ENCODE results near the gene HOXB1.

The HOXB1 gene

DNA sequence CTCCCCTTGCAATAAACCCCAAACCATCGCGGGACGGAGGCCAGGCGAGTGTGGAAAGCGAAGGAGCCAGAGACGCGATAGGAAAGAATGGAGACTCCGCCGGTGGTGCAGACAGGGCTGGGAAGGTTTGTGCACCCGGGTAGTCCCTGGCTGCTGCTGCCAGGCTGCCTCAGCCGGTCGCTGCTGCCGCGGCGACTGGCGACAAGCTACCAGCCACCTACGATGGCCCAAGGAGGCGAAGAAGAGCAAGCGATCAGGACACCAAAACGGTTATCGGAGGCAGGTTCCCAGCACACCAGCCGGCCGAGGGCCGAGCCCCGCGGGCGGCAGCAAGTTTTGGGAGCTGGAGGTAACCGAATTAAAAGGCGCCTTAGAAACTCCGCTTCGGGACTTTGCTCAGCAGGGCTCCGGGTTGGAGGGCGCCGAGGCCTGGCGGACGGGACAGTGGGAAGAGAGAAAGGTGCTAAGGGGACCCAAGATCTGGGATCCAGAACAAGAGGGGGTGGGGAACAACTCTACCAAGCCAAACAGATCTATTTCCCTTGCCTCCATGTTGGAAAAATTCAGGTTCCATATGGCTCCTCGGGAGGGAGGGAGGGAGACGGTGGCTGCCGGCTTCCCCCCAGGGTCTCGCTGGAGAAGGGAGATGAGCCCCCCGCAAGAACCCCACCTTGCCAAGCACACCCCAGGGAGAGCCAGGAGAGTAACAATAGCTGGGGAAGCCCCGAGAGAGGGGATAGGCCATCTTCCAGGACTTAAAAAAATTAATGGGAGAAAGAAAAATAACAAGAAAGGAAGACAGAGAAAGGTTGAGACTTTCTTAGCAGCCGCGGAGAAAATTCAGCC is 23.8 kb upstream of the HOXB1 start:
- DNase-seq (ENCODE audit: low spot score) = no peak

DNA sequence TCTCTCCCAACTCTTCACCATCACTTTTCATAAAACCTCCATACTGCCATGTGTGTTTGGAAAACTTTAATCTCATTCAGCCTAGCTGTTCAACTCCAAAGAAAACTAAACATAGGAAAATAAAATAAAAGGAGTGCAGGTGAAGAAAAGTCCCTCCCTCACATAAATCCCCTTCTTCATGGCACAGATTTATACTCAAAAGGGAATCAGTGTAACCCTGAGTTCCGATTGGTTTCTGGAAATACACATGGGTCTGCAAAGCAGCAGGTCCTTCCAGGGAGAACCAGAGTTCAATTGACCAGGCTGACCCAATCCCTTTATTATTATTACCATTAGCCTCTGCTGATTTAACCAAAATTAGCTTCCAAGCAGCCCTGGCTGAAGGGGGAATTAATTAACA is 23.0 kb upstream of the HOXB1 start:
- DNase-seq (ENCODE audit: low spot score) = no peak

DNA sequence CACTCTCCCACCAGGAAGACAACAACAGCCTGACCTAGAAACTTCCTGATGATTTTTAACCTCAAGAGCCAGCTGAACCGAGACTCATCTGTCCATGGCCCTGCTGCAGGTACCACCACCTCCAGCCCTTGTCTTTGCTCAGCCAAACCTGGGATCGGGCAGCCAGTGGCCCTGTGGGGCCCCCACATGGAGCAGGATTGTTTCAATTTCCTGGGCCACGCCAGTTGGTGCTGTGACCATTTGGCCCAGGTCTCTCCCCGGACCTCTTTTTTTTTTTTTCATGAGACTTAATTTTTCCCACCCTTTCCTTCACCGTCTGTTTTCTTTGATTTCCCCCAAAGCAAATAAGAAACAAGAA is 22.4 kb upstream of the HOXB1 start:
- DNase-seq (ENCODE audit: low spot score) = no peak

DNA sequence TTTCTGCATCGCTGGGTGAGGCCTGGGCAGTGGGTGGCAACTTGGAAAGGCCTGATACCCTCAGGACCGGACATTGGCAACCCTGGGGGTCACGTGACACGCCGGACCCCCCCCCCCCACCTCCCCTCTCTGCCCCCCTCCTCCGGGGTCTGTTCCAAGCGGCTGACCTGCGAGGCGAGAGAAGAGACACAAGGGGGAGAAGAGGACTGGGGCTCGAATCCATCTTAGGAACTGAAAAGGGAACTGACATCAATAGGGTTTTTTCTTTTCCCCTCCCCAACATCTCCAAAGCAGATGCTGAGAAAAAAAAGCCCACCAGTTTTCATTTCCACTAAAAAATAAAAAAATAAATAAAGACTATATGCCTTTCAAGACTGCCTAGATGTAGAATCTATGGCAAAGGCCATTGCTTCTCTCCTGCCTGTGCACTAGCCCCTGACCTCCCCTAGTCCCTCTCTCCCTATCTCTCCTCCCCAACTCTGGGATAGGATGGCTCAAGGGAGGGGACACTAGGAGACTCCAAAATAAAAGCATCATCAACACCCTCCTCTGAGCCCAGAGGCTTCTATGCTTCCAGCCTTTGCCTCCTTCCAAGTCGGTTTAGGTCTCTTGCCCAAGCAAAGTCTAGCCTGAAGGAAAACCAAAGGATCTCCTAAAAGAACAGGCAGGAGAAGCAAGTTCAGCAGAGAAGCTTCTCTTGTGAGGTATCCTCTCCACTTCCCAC is 21.8 kb upstream of the HOXB1 start:
- DNase-seq (ENCODE audit: low spot score) = no peak

DNA sequence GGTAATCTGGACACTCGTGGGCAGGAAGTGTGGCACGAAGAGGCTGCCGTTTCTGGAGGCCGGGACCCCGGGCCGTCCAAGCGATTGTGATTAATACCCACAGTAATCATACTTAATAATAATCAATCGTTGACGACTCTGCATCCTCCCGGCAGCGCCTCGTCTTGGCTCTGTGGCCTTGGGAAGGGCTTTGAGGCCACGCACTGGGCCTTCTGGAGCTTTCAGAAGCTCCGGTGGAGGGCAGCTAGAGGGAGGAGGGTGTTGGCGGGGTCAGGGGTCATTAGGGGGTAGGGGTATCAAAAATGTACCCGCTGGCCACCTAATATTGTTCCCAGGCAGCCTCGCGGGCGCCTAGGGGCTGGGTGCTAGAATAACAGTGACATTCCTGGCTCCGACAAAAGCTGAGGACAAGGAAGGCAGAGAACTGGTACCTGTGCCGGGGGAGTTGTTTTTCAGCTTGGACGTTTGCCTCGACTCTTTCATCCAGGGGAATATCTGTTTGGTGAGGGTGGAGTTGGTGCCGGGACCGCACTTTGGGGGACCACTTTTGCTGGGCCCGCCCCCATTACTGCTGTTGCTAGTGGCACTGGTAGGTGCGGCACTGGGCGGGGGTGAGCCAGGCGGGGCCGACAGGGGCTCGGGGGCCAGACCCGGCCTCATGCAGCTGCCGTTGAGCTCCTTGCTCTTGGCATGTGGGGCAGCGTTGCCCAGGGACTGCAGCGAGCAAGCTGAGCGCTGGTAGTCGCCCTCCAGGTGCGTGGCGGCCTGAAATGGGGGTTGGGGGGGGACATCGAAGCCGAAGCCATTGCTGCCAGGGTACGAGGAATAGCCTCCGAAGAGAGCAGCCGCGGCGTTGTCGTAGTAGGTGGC is 21.0 kb upstream of the HOXB1 start:
- DNase-seq (ENCODE audit: low spot score) = no peak

DNA sequence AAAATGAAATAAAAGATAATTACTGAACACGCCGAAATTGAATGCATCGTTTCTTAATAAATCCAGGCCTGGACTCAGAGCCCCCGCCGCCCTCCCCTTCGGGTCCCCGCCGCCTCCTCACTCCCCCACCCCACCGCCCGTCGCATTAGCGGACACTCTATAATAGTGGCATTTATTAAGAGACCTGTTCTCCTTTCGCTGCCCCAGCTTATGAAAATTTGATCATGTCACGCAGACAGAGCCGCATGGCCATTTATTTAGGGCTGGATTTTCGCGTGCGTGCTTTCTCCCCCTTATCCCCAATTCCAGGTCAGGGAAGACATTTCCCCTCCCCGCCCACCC is 20.4 kb upstream of the HOXB1 start:
- DNase-seq (ENCODE audit: low spot score) = no peak

DNA sequence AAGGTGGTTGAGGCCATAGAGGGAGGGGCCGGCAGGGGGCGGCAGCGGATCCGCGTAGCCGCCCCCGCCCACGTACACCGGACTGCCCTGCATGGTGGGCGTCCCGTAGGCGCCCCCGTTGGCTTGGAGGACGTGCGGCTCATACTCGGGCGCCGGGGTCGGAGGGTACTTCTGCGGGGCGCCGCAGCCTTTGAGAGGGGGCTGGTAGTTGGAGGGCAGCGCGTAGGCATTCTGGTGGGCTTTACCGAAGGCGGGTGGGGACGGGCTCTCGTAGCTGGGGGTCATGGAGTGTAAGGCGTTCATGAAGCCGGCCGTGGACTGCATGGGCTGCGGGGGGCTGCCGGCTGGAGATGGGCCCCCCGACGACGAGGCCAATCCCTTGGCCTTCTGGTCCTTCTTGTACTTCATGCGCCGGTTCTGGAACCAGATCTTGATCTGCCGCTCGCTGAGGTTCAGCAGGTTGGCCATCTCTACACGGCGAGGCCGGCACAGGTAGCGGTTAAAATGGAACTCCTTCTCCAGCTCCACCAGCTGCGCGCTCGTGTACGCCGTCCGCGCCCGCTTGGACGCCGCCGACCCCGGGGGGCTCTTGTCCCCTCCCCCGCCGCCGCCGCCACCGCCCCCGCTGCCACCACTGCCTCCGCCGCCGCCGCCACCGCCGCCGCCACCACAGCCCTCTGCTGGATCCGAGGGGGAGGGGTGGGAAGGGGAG is 19.8 kb upstream of the HOXB1 start:
- DNase-seq (ENCODE audit: low spot score) = no peak

DNA sequence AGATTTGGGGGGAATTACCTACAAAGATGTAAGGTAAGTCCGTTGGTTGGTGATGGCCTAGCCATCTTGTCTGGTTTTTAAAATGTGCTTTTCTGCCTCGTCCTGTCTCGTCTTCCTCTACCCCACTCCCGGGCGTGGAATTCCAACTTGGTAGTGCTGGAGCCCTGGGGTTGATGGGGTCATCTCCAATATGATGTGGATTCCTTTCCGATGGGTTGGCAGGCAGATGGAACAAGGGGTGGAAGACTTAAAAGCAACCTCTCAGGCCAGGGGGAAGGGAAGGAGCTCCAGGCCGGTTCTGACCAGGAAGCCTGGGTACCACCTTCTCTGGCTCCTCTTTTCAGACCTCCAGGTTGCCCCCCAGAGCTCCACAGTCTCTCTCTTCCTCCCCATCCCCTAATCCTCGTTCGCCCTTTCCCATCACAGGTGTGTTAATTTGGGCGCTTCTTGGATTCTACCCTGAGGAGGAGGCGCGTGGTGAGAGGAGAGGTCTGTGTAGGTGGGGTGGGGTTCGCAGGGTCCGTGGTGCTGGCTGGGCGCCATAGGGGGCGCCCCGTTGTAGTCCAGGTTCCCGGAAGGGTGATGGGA is 19.2 kb upstream of the HOXB1 start:
- no peak for DNase-seq (ENCODE audit: low spot score)

DNA sequence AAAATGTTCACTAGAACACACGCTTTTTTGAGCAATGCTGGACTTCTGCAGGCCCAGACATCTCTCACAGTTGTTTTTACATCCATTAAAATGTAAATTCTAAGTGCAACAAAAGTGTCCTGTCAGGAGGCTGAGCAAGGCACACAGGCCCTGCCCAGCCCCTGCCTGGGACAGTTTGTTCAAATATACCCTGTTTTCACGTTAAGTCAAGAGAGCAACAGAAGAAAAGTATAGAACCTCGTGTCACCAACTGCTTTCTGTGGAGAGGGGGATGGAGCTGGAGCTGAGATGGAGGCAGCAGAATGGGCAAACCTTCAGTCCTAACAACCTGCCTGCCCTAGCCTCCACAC is 18.4 kb upstream of the HOXB1 start:
- no peak for DNase-seq (ENCODE audit: low spot score)

DNA sequence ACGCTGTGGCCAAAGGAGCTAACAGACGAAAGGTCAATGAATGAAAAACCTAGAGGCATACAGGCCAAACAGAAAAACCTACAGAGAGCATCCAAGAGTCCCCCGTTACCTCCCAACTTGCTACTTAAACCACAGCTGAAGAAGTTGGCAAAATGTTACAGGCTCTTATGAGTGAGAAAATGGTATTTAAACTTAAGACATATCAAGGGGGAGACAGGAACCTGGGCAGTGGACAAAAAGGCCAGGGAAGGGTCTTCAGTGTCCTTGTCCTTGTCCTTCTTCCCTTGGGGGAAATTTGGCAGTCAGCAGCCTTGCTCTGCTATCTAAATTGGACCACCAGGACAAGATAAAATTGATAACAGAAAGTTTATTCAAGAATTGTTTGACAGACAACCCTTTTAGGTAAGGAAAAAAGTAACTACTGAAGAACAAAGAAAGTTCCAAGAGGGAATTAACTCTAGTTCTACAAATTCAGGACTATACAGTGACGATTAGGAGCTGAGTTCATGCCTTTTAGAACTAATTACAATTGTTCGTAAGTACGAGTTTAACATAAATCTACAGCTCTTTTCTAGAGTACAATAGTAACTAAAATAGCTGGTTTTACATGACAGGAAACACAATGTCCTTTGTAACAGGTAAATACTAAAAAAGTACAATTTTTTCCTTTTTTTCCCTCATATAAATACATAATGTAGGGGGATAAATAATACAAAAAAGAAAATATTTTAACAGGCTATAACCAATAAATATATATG is 17.9 kb upstream of the HOXB1 start:
- DNase-seq (ENCODE audit: low spot score) = no peak

DNA sequence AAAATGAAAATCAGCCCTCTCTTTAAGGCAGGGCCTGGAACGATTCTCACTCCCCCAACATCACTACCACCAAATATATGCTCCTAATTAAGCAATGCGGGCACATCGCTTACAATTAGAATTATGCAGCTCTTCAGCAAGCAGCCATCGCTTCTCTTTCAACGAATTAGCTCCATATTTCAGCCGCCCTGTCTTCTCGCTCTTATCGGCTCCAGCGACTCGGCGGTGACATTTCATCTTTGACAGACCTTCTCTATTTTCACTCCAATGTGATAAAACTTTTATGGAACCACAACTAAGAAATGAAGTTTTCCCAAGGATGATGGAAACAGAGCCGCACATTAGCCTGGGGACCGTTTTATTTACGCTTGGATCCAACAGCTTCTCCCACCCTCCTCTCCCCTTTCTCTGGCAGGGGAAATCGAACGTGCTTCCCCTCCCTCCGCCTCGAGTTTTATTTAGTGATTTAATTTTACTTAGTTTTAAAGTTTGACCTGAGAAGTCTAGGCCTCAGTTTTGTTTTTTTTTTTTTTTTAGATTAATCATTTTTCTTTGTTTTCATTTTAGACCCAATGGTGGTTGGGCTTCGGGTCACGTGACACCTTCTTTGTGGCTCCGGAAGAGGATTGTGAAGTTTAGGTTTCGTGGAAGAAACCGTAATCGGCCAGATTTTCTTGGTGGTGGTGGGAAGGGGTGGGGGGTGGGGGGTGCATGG is 17.2 kb upstream of the HOXB1 start:
- no peak for DNase-seq (ENCODE audit: low spot score)

DNA sequence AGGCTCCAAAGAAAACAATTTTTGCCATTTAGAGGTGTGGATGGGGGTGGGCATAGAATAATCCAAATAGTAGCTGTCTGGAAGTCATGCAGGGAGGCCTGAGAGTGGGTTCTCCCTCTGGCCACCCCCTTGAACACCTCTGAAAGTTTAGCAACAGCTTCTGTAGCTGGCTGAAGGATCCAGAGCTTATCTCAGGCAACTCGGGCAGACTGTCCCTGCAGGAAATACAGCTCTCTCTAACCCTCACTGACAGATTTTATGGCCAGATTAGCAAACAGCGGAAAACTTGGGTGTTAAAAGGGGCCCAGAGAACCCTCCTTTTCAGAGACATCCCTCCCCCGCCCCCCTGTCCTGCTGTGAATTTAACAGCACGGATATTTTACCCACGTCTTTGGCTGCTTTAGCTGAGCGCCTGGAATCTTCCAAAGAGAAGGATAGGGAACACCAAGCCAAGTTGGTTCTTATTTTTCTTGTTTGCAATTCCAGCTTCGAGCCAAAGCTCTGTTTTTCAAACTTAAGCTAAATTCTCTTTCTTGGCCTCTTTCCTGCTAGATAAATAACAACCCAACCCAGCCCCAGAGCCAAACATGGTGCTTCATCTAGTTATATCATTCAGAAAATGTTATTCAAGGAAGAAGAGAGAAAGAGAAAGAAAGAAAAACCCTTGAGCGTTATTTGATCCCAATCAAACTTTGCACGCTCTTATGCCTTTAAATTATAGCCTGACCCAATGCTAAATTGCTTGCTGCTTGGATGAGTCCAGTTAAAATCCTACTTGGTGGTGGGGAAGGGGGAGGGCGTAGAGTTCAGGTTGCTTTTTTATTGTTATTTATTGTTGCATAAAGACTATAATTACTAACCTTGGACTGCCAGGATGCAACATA is 16.4 kb upstream of the HOXB1 start:
- no peak for DNase-seq (ENCODE audit: low spot score)

DNA sequence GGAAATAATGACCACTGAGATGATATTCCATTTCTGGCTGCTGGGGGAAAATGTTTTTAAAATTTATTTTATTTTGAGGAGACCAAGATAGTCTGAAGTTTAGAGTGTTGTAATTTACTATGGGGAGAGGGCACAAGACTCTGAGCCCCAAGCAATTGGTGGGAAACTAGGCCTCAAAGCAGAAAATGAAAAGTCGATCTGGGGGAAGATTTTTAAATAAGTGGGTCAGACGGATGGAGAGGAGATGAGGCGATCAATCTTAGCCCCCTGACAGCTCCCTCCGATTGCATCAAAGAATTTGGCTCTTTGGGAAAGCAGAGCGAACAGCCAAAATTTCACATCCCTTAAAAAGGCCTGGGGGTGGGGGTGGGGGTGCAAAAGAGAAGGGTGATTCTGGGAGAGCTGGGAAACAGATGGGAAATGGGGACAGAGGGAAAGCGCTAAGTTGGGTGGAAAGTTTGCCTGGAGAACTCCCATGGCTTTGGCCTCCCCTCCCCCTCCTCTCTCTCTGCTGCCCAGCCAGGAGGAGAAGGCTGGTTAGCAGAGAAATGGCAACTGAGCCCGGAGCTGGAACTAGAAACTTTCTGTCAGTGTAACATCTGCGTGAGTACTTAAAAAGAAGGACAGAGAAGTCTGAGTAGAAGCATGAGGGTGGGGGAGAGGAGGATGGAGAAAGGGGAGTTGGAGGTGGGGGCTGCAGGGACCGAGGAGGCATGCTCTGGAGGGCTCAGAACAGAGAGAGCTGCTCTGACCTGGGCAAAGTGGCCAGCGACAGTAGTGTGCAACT is 15.5 kb upstream of the HOXB1 start:
- DNase-seq (ENCODE audit: low spot score) = no peak

DNA sequence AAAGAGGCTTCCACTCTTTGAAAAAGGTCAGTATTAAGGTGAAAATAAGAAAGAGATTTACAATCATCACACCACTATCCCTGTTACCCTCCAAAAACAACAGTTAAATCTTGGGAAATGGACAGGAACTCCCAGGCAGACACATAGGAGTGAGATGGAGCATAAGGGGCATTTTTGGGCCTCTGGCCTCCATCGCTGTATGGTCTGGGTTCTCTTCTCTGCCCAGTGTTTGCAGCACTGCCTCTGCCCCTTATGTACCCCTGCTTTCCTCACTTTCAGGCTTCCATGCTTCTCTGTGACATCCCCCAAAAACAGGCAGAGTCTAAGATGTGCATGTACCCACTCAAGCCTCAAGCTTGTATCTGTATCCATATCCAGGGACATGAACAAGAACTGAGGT is 14.7 kb upstream of the HOXB1 start:
- no peak for DNase-seq (ENCODE audit: low spot score)

DNA sequence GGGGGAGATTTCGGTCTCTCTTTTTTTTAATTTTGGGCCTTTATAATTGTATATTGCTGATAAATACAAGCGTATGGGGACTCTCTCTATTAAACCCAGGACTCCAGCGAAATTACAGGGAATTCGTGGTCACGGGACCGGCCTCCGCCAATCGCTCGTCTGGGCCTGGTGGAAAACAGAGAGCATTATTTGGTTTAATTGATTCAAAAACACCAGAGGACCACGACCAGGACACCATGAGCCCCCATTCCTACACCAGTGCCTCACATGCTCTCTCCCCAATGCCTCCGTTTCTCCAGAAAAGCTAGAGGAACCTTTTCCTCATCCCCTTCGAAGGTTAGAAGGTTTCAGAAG is 14.2 kb upstream of the HOXB1 start, which contains the start of gene HOXB2:
TSS of gene HOXB2 (minus strand) at position 88 of the 354 bp plus-strand sequence. CDS start 198 bp downstream, outside the sequence.
- DNase-seq (ENCODE audit: low spot score) = no peak

DNA sequence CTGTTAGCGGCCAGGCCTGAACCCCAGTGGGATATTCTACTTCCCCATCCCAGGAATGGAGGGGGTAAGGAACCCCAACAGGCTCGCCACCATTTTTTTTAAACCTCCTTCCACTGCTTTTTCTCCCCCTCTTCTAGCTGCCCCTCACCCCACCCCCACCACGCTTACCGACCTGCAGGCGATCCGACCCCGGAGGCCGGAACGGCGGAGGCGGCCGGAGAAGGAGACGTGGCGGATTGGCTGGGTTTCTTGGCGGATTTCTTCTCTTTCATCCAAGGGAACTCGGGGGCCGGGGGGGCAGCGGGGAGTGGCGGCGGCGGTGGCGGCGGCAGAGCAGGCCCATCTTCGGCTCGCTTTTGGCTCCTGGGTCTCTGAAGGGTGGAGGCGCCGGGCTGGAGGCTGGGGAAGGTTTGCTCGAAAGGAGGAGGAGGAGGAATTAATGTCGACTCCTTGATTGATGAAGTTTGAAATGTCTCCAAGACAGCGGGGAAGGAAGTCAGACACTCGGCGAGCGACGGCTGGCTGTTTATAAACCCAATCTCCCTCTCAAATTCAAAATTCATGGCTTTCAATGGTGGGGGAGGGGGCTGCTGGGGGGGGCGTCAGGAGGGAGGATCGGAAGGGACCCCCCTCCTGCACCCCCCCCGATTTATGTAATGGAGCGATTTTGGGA is 13.7 kb upstream of the HOXB1 start:
- DNase-seq (ENCODE audit: low spot score) = no peak

DNA sequence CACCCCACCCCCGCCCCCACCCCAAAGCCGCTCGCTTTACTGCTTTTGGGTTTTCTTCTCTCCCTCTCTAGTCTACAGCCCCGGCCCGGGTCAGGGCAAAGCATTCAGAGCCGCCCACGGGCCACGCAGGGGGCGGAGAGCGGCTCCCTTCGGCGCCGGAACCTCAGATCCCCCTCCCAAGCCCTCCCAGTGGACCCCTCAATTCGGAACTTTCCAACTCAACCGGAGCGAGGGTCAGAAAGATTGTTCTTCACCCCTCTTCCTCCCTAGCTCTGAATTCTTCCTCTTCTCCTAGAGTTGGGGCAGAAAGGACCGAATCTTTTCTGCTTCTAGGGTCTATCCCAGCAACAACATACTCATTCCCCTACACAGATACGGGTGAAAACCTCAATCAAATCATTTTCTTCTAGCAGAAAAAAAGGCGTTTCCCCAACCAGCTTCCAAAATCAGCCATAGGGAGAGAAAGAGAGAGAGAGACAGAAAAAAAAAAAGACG is 13.1 kb upstream of the HOXB1 start:
- DNase-seq (ENCODE audit: low spot score) = no peak
